SKM-1 (cell line): ENCODE data around the gene SAA4.
"Not testable (repeated sequence)": the region's sequence is repeated elsewhere in the genome, so short reads cannot be mapped to it uniquely, and the experiment has no call there.

Experiments
- DNase-seq: peaks from one replicate; lab custom pipeline; 2025; ENCODE audit not compliant: unreplicated experiment; lab: John Stamatoyannopoulos, UW

Gene SAA4

GRCh38 chr11:18247191-18247581 lies 10.6 kb upstream of the SAA4 start:
- DNase-seq, result not testable (repeated sequence)

DNA sequence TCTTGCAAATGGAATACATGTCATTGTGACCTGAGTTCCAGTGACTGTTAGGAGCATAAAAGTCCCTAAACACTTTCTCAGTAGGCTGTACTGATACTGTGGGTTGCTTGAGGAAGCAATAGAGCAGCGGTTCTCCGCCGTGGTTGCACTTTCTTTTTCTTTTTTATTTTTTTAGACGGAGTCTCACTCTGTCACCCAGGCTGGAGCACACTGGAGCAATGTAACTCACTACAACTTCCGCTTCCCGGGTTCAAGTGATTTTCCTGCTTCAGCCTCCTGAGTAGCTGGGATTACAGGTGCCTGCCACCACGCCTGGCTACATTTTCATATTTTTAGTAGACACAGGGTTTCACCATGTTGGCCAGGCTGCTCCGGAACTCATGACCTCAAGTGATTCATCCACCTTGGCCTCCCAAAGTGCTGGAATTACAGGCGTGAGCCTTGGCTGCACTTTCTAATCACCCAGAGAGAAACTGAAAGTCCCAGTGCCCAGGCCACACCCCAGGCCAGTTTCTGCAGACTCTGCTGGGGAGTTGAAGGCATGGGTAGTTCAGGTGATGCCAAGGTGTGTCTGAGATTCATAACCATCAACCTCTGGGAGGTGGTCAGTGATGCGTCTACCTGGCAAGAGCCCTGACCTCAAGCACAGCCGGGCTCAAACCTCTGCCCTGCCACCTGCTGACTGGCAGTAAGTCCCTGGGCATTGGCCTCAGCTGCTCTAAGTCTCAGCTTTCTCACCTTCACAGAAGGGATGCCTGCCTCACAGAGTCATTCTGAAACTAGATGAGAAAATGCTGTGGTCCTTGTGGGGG lies 10.0 kb upstream of the SAA4 start:
- DNase-seq, result not testable (repeated sequence)

GRCh38 chr11:18245396-18245795 lies 8.8 kb upstream of the SAA4 start:
- no peak for DNase-seq

GRCh38 chr11:18243783-18244362 lies 7.3 kb upstream of the SAA4 start:
- DNase-seq, result peak; percentile 75

- DNase-seq, result no peak
Measured at GRCh38 chr11:18239655-18240054, 3.1 kb upstream of the SAA4 start.

GRCh38 chr11:18235394-18236334 lies 938 bp downstream of the SAA4 start:
- DNase-seq, result no peak

DNA sequence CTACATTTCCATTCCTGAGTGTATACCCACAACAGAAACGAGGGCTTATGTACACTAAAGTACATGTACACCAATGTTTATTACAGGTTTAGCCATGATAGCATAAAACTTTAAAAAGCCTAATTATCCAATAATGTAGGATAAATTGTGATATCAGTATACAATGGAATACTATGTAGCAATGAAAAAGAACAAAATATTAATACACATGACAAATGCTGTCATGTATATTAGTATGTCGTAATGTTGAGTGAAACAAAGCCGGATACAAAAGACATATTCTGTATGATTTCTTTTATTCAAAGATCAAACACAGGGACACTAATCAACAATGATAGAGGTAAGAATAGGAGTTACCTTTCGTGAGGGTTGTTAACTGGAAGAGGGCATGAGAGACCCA lies 2.7 kb downstream of the SAA4 start:
- DNase-seq, result no peak

GRCh38 chr11:18230859-18231258 lies 5.7 kb downstream of the SAA4 start:
- no peak for DNase-seq

- DNase-seq, result no peak
Measured at GRCh38 chr11:18229501-18229900, 7.1 kb downstream of the SAA4 start.

DNA sequence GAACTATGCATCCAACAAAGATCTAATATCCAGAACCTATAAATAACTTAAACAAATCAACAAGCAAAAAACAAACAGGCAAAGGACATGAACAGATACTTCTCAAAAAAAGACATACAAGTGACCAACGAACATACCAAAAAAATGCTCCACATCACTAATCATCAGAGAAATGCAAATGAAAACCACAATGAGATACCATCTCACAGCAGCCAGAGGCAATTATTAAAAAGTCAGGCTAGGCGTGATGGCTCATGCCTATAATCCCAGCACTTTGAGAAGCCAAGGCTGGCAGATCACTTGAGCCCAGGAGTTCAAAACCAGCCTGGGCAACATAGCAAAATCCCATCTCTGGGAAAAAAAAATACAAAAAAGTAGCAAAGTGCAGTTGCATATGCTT lies 10.7 kb downstream of the SAA4 start:
- DNase-seq, result no peak

- no peak for DNase-seq
Measured at GRCh38 chr11:18223591-18224387, 12.8 kb downstream of the SAA4 start.

- no peak for DNase-seq
Measured at GRCh38 chr11:18222814-18223421, 13.7 kb downstream of the SAA4 start.

GRCh38 chr11:18221274-18221876 lies 15.2 kb downstream of the SAA4 start:
- no peak for DNase-seq

- no peak for DNase-seq
Measured at GRCh38 chr11:18209058-18209457, 27.5 kb downstream of the SAA4 start.

- DNase-seq, result no peak
Measured at GRCh38 chr11:18204771-18205170, 31.8 kb downstream of the SAA4 start.

DNA sequence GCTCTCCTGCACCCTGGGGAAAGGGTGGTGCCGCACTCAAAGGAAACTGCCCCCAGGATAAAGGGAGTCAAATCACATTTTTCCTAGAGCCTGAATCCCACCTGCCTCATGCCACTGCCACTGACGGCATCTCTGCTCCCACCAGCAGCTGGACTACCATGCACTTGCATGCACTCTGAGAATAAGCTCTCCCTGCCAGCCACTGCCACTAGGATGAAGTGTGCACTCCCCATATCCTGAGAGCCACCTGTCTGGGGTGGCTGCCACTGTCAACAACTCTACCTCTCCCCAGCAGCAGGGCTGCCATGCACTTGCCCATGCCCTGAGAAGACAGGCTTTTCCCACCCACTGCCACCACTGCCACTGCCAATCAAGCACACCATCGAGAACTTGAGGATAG lies 32.4 kb downstream of the SAA4 start:
- no peak for DNase-seq

GRCh38 chr11:18203723-18204122 lies 32.9 kb downstream of the SAA4 start:
- no peak for DNase-seq

DNA sequence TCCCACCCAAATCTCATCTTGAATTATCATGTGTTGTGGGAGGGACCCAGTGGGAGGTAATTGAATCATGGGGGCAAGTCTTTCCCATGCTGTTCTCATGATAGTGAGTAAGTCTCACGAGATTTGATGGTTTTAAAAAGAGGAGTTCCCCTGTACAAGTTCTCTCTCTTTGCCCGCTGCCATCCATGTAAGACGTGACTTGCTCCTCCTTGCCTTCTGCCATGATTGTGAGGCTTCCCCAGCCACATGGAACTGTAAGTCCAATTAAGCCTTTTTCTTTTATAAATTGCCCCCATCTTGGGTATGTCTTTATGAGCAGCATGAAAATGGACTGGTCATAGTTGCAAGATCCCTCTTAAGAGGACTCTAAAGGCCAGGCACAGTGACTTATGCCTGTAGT lies 38.9 kb downstream of the SAA4 start:
- not testable (repeated sequence) for DNase-seq

GRCh38 chr11:18196532-18196931 lies 40.1 kb downstream of the SAA4 start:
- DNase-seq, result no peak

DNA sequence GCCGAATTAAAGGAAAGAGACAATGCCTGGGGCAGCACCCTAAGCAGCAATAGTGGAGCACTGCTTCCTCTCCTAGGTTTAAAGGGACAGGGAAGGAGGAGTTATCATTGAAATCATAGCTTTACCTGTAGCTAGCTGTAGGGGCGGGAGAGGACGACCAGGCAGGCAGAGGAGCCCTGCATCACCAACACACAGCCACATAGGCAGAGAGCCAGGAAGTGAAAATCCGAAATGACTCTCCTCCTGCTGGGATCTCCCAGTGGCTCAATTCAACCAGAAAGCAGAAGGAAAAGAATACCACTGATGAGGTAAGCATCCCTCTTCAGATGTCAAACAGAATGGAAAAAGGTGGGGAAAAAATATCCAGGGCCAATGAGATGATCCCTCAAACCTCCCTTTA lies 43.6 kb downstream of the SAA4 start:
- no peak for DNase-seq
